SK-N-SH treated with all-trans-retinoic acid at 6 μM for 48 hours (cell line): ENCODE data around the gene HRH1.
"Not testable (repeated sequence)": the region's sequence is repeated elsewhere in the genome, so short reads cannot be mapped to it uniquely, and the experiment has no call there.

Experiments used
- ATAC-seq: fragments of 200-7000 bp; cut with Tn5 transposase; 3 replicates; pipeline ENCODE4 v1.9.1; 2020; ENCODE audit warnings: mild to moderate bottlenecking, moderate library complexity
- ARNTL ChIP-seq: fragments of 450-650 bp; formaldehyde crosslinking; IDR thresholded peaks from 2 replicates; pipeline ENCODE4 v1.5.0; 2020; ENCODE audit warnings: low read depth, mild to moderate bottlenecking, moderate library complexity, borderline replicate concordance
- BACH2 ChIP-seq: fragments of 250-450 bp; sonication (Bioruptor Pico); IDR thresholded peaks from 2 replicates; pipeline ENCODE4 v1.9.0; 2021; ENCODE audit warnings: mild to moderate bottlenecking, borderline replicate concordance
- CSDC2 ChIP-seq: fragments of 250-450 bp; sonication (Bioruptor Pico); IDR thresholded peaks from 2 replicates; pipeline ENCODE4 v1.5.0; 2020; ENCODE audit warnings: mild to moderate bottlenecking, moderate library complexity
- CSRNP3 ChIP-seq: fragments of 250-450 bp; sonication (Bioruptor Pico); IDR thresholded peaks from 2 replicates; pipeline ENCODE4 v1.5.1; 2021; ENCODE audit warnings: mild to moderate bottlenecking, moderate library complexity
- ESRRG ChIP-seq: fragments of 250-450 bp; sonication (Bioruptor Pico); IDR thresholded peaks from 2 replicates; pipeline ENCODE4 v1.6.1; 2021; ENCODE audit warnings: mild to moderate bottlenecking
- ISL1 ChIP-seq: fragments of 250-450 bp; sonication (Bioruptor Pico); IDR thresholded peaks from 2 replicates; pipeline ENCODE4 v2.1.2; 2022; ENCODE audit warnings: mild to moderate bottlenecking, moderate library complexity
- OSR1 ChIP-seq: fragments of 250-450 bp; sonication (Bioruptor Pico); IDR thresholded peaks from 2 replicates; pipeline ENCODE4 v1.8.0; 2022; ENCODE audit warnings: moderate library complexity, mild to moderate bottlenecking, inconsistent platforms
- PATZ1 ChIP-seq: fragments of 250-450 bp; sonication (Bioruptor Pico); IDR thresholded peaks from 2 replicates; pipeline ENCODE4 v1.8.0; 2020; ENCODE audit warnings: mild to moderate bottlenecking, moderate library complexity, borderline replicate concordance
- POU6F1 ChIP-seq: fragments of 250-450 bp; sonication (Bioruptor Pico); IDR thresholded peaks from 2 replicates; pipeline ENCODE4 v1.8.0; 2021; ENCODE audit warnings: low read depth, mild to moderate bottlenecking, moderate library complexity, borderline replicate concordance
- PPARA ChIP-seq: fragments of 250-450 bp; sonication (Bioruptor Pico); IDR thresholded peaks from 2 replicates; pipeline ENCODE4 v1.5.0; 2020; ENCODE audit warnings: mild to moderate bottlenecking, borderline replicate concordance
- RARB ChIP-seq: fragments of 250-450 bp; sonication (Bioruptor Pico); IDR thresholded peaks from 2 replicates; pipeline ENCODE4 v1.8.0; 2021; ENCODE audit warnings: mild to moderate bottlenecking, moderate library complexity
- SNAI2 ChIP-seq: fragments of 250-450 bp; sonication (Bioruptor Pico); IDR thresholded peaks from 2 replicates; pipeline ENCODE4 v1.5.0; 2020; ENCODE audit warnings: mild to moderate bottlenecking, moderate library complexity
- TCF4 ChIP-seq: fragments of 250-450 bp; sonication (Bioruptor Pico); IDR thresholded peaks from 2 replicates; pipeline ENCODE4 v1.8.0; 2021; ENCODE audit warnings: mild to moderate bottlenecking, moderate library complexity, borderline replicate concordance
- TOX ChIP-seq: fragments of 250-450 bp; sonication (Bioruptor Pico); IDR thresholded peaks from 2 replicates; pipeline ENCODE4 v1.8.0; 2021; ENCODE audit warnings: mild to moderate bottlenecking, moderate library complexity, borderline replicate concordance
- TSHZ2 ChIP-seq: fragments of 250-450 bp; sonication (Bioruptor Pico); IDR thresholded peaks from 2 replicates; pipeline ENCODE4 v1.5.0; 2020; ENCODE audit warnings: mild to moderate bottlenecking, moderate library complexity
- ZC3H10 ChIP-seq: fragments of 250-450 bp; sonication (Bioruptor Pico); IDR thresholded peaks from 2 replicates; pipeline ENCODE4 v1.5.1; 2021; ENCODE audit warnings: mild to moderate bottlenecking, moderate library complexity
- ZFP3 ChIP-seq: fragments of 250-450 bp; sonication (Bioruptor Pico); IDR thresholded peaks from 2 replicates; pipeline ENCODE4 v1.5.0; 2020; ENCODE audit warnings: mild to moderate bottlenecking, moderate library complexity
- ZFP30 ChIP-seq: fragments of 450-650 bp; formaldehyde crosslinking; IDR thresholded peaks from 2 replicates; pipeline ENCODE4 v1.5.0; 2022; ENCODE audit warnings: mild to moderate bottlenecking, moderate library complexity
- ZNF565 ChIP-seq: fragments of 450-650 bp; formaldehyde crosslinking; conservative IDR thresholded peaks from 2 replicates; pipeline ENCODE4 v1.5.0; 2020; ENCODE audit warnings: low read depth, mild to moderate bottlenecking, moderate library complexity
- ZNF70 ChIP-seq: fragments of 450-650 bp; formaldehyde crosslinking; IDR thresholded peaks from 2 replicates; pipeline ENCODE4 v1.5.0; 2020; ENCODE audit warnings: mild to moderate bottlenecking, moderate library complexity
- ZNF8 ChIP-seq: fragments of 450-650 bp; formaldehyde crosslinking; IDR thresholded peaks from 2 replicates; pipeline ENCODE4 v1.5.0; 2020; ENCODE audit warnings: mild to moderate bottlenecking, moderate library complexity

Gene HRH1

GRCh38 chr3:11154036-11154952, at the start of gene HRH1:
Gene HRH1, plus strand, starts transcription at chr3:11154493. Its CDS starts 104,545 bp downstream, at chr3:11259038.
- ATAC-seq, result peak; percentile 61
- TF ChIP-seq ZNF8 (CRISPR knock-in tag) (no peak), OSR1 (CRISPR knock-in tag) (no peak)

GRCh38 chr3:11113316-11113715, 41.0 kb upstream of the HRH1 start:
- ATAC-seq, result not testable (repeated sequence)

GRCh38 chr3:11115548-11115947, 38.7 kb upstream of the HRH1 start:
- no peak for ATAC-seq
- TF ChIP-seq CSDC2, result no peak
- no peak for TF ChIP-seq BACH2 (CRISPR knock-in tag)
- no peak for TF ChIP-seq ARNTL (CRISPR knock-in tag)
- no peak for TF ChIP-seq RARB (CRISPR knock-in tag)
- no peak for TF ChIP-seq ZNF8 (CRISPR knock-in tag)
- no peak for TF ChIP-seq PATZ1 (CRISPR knock-in tag)
- TF ChIP-seq ZNF565 (CRISPR knock-in tag), result no peak

GRCh38 chr3:11116336-11117059, 37.8 kb upstream of the HRH1 start:
- TF ChIP-seq PATZ1 (CRISPR knock-in tag) (no peak), POU6F1 (CRISPR knock-in tag) (no peak), TCF4 (no peak), PPARA (CRISPR knock-in tag) (no peak), TSHZ2 (no peak), SNAI2 (no peak), RARB (CRISPR knock-in tag) (no peak), BACH2 (CRISPR knock-in tag) (no peak), ISL1 (CRISPR knock-in tag) (no peak), CSDC2 (no peak), ZFP3 (CRISPR knock-in tag) (no peak)
- ATAC-seq, result no peak

GRCh38 chr3:11117591-11117990, 36.7 kb upstream of the HRH1 start:
- no peak; the same call in 2 of the 3 replicates for ATAC-seq
- TF ChIP-seq TOX (CRISPR knock-in tag) (no peak), ZC3H10 (CRISPR knock-in tag) (no peak), CSRNP3 (CRISPR knock-in tag) (no peak), ZFP30 (CRISPR knock-in tag) (no peak), RARB (CRISPR knock-in tag) (no peak), ZNF70 (CRISPR knock-in tag) (no peak), ZFP3 (CRISPR knock-in tag) (no peak), TCF4 (no peak), ESRRG (no peak), PATZ1 (CRISPR knock-in tag) (no peak)
